ENCODE measurements around the gene MRI1.

DNA sequence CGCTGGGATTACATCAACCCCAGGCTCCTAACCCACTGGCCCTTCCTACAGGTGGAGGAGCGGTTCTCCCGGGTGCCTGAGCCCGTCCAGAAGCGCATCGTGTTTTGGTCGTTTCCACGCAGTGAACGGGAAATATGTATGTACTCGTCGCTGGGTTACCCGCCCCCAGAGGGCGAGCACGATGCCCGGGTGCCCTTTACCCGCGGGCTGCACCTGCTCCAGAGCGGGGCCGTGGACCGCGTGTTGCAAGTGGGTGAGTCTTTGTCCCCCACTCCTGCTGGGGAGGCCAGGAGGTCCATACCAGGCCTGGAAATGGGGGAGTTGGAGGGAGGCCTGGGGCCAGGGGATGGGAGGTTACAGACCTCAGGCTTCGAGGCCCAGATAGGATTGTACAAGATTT is 35.3 kb downstream of the MRI1 start:
- TF ChIP-seq, protein P1, sequence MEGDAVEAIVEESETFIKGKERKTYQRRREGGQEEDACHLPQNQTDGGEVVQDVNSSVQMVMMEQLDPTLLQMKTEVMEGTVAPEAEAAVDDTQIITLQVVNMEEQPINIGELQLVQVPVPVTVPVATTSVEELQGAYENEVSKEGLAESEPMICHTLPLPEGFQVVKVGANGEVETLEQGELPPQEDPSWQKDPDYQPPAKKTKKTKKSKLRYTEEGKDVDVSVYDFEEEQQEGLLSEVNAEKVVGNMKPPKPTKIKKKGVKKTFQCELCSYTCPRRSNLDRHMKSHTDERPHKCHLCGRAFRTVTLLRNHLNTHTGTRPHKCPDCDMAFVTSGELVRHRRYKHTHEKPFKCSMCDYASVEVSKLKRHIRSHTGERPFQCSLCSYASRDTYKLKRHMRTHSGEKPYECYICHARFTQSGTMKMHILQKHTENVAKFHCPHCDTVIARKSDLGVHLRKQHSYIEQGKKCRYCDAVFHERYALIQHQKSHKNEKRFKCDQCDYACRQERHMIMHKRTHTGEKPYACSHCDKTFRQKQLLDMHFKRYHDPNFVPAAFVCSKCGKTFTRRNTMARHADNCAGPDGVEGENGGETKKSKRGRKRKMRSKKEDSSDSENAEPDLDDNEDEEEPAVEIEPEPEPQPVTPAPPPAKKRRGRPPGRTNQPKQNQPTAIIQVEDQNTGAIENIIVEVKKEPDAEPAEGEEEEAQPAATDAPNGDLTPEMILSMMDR (IDR thresholded peaks at IDR 0.05) = no peak
- TF ChIP-seq POLR2A (IDR thresholded peaks at IDR 0.05) (no peak), EP300 (IDR thresholded peaks at IDR 0.05) (no peak), POLR2AphosphoS5 (IDR thresholded peaks at IDR 0.05) (no peak)
